Measurements from ENCODE around the gene ZNF385B.

DNA sequence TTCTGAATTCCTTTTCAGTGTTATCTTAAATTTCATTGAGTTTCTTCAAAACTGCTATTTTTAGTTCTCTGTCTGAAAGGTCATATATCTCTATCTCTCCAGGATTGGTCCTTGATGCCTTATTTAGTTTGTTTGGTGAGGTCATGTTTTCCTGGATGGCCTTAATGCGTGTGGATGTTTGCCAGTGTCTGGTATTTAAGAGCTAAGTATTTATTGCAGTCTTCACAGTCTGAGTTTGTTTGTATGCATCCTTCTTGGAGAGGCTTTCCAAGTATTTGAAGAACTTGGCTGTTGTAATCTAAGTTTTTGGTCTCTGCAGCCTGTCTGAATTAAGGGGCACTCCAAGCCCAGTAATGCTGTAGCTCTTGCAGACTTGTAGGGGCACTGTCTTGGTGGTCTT lies 249.3 kb downstream of the ZNF385B start:
- TF ChIP-seq ZNF274 (IDR thresholded peaks at IDR 0.05; ENCODE audit: insufficient read depth, insufficient read length) (no peak), POLR2AphosphoS5 (IDR thresholded peaks at IDR 0.05; ENCODE audit: low read length) (no peak), SIN3A (IDR thresholded peaks at IDR 0.05; ENCODE audit: low read depth, low read length) (no peak), ESRRA (IDR thresholded peaks at IDR 0.05; ENCODE audit: low read length) (no peak)
- TF ChIP-seq, protein P1, sequence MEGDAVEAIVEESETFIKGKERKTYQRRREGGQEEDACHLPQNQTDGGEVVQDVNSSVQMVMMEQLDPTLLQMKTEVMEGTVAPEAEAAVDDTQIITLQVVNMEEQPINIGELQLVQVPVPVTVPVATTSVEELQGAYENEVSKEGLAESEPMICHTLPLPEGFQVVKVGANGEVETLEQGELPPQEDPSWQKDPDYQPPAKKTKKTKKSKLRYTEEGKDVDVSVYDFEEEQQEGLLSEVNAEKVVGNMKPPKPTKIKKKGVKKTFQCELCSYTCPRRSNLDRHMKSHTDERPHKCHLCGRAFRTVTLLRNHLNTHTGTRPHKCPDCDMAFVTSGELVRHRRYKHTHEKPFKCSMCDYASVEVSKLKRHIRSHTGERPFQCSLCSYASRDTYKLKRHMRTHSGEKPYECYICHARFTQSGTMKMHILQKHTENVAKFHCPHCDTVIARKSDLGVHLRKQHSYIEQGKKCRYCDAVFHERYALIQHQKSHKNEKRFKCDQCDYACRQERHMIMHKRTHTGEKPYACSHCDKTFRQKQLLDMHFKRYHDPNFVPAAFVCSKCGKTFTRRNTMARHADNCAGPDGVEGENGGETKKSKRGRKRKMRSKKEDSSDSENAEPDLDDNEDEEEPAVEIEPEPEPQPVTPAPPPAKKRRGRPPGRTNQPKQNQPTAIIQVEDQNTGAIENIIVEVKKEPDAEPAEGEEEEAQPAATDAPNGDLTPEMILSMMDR (IDR thresholded peaks at IDR 0.05 in 2 of 3, conservative IDR thresholded peaks at IDR 0.05 in 1 of 3; ENCODE audit: control insufficient read depth in 2 of 3, extremely low read depth in 1 of 3, insufficient read depth in 1 of 3, low read depth in 3 of 3, low read length in 3 of 3), result no peak
